Thyroid gland (tissue), 4 donors: ENCODE measurements around the gene PTPN6. TPM values are rescaled to one million over a fixed set of nuclear protein-coding genes. Genes with fewer than 3 reads are reported as not detected.

Experiments
- DNase-seq, 2 donors: peaks; one replicate each; pipeline ENCODE4 v3.0.0-alpha.2; 2019
- H3K27ac ChIP-seq, 3 donors: fragments of 200-600 bp; sonication (generic); 1 replicate in 2 of 3; 2 replicates in 1 of 3; pipeline ENCODE4 v1.5.1; 2016 to 2019; ENCODE audit warnings: mild to moderate bottlenecking in 1 of 3, moderate library complexity in 1 of 3
- H3K27me3 ChIP-seq: fragments of 200-600 bp; sonication (generic); one replicate; pipeline ENCODE4 v1.5.1; 2019
- H3K36me3 ChIP-seq, 2 donors: fragments of 200-600 bp; sonication (generic); one replicate each; pipeline ENCODE4 v1.5.1; 2016 to 2019
- H3K4me1 ChIP-seq, 2 donors: fragments of 200-600 bp; sonication (generic); one replicate each; pipeline ENCODE4 v1.5.1; 2017 to 2019
- H3K4me3 ChIP-seq, 3 donors: fragments of 200-600 bp; sonication (generic); replicated peaks in 1 of 3; 1 replicate in 2 of 3; 2 replicates in 1 of 3; pipeline ENCODE4 v1.5.1; 2016; ENCODE audit warnings: mild to moderate bottlenecking in 1 of 3
- H3K9me3 ChIP-seq: fragments of 200-600 bp; sonication (generic); one replicate; pipeline ENCODE4 v1.5.1; 2017
- CTCF ChIP-seq, 6 experiments: fragments of 200-600 bp in 3 of 6; fragments of 450-650 bp in 3 of 6; sonication (generic) in 3 of 6; IDR thresholded peaks; one replicate each; pipeline ENCODE4 v1.5.1; 2016 to 2019; ENCODE audit warnings: antibody characterized with exemption in 6 of 6, mild to moderate bottlenecking in 2 of 6, inconsistent platforms in 1 of 6, moderate library complexity in 1 of 6
- POLR2A ChIP-seq, 2 donors: fragments of 450-650 bp; IDR thresholded peaks; one replicate each; pipeline ENCODE4 v1.6.1; 2017; ENCODE audit warnings: antibody characterized with exemption in 2 of 2, mild to moderate bottlenecking in 2 of 2, moderate library complexity in 1 of 2
- WGBS, 2 donors: methylation state at CpG; one replicate each; pipeline ENCODE4 v1.1.5; 2017; 5-methylcytosine and 5-hydroxymethylcytosine counted together
- intact Hi-C: fragments of 100-400 bp; cut with DNase I; formaldehyde crosslinking; loops from one replicate; pipeline ENCODE4 v1.15.1; 2023
- total RNA-seq, 4 donors: library from RNA; depleted of rRNA; stranded (reverse); fragments of >200 nt; gene quantifications; one replicate each; pipeline ENCODE4 v1.2.3, GENCODE V29; 2016

The PTPN6 gene
- total RNA-seq, 4 donors from 2014 or later = 21.7 to 32.3 (median 31.4) TPM

DNA sequence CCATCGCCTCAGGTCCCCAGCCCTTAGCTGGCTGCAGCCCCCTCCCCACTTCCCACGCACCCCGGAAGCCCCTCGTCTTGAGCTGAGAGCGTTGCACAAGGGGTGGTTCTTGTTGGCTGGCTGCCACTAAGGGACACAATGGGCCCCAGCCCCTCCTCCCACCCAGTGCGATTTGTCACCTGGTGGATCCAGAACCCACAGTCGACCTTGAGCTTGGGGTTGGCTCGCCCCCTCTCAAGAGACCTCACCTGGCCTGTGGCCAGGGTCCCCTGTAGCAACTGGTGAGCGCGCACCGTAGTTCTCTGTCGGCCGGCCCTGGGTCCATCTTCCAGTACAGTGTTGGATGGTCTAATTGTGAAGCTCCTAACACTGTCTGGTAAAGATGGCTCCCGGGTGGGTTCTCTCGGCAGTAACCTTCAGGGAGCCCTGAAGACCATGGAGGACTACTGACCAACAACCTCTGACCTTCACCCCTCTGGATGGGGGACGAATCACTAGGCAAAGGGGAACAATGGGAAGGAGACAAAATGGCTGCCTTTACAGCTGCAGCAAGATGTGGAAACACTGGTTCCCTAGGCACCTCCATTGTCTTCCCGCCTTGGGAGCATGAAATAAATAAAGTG, 12.7 kb downstream of the PTPN6 start:
- Histone ChIP-seq H3K9me3 (no peaks in the 10 kb centered on the region), H3K27me3 (no peaks in the 10 kb centered on the region), H3K4me3 (peak overlapping the region; percentile 68 to 94 (median 83)), H3K27ac (peak overlapping the region; percentile 87 to 98 (median 97)), H3K36me3 (peaks cover 28 to 32% of the 10 kb centered on the region in 2 donors), H3K4me1 (peaks cover 35 to 54% of the 10 kb centered on the region in 2 donors)
- DNase-seq = peak; percentile 42 to 51
- no peak for TF ChIP-seq CTCF (IDR thresholded peaks at IDR 0.05)
- TF ChIP-seq POLR2A (IDR thresholded peaks at IDR 0.05) = no peak
- 33 to 42% methylated on average over 9 to 16 of the region's 17 CpGs for WGBS, 2 donors
- intact Hi-C loops = loop anchor here (2.0 to 5.0 kb wide), 2 partner anchors 17 to 53 kb away; partner anchors contain the start of gene LPCAT3

DNA sequence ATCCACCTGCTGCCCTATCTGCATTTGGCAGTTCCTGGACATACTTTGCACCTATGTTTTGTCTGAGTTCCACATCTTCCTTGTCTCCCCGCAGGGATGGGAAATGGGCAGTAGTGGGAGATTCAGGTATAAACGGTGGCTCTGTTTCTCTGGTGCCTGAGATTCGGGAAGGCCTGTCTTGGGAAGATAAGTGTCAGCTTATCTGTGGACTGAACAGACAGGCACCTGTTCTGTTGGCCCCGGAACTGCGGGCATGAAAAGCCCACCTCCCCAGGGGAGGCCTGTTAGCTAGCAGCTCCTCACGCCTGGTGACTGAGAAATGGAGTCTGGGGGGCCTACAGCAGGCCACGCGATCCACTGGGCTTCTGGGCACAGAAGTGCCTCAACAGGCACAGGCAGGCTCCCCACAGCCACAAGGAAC, 13.5 kb downstream of the PTPN6 start:
- H3K4me3 ChIP-seq = peak overlapping the region in 1 of 3 donors; percentile 68
- H3K36me3 ChIP-seq = peaks cover 28 to 32% of the 10 kb centered on the region in 2 donors
- intact Hi-C loops = loop anchor here (5.0 kb wide), 2 partner anchors 53 to 92 kb away; partner anchors contain the start of genes LPCAT3 and SPSB2
- no peak for DNase-seq
- no peaks in the 10 kb centered on the region for H3K9me3 ChIP-seq
- no peak for TF ChIP-seq CTCF (IDR thresholded peaks at IDR 0.05)
- TF ChIP-seq POLR2A (IDR thresholded peaks at IDR 0.05) = no peak
- peak overlapping the region; percentile 14 to 97 (median 79) for H3K27ac ChIP-seq
- no peaks in the 10 kb centered on the region for H3K27me3 ChIP-seq
- H3K4me1 ChIP-seq = peaks cover 43 to 58% of the 10 kb centered on the region in 2 donors
- 29 to 57% methylated on average over 5 to 7 of the region's 8 CpGs for WGBS, 2 donors

GRCh38 chr12:6965026-6965661, 14.0 kb downstream of the PTPN6 start:
- peak overlapping the region in 1 of 3 donors; percentile 68 for H3K4me3 ChIP-seq

GRCh38 chr12:6965714-6966113, 14.6 kb downstream of the PTPN6 start:
- TF ChIP-seq CTCF (IDR thresholded peaks at IDR 0.05) (no peak), POLR2A (IDR thresholded peaks at IDR 0.05) (no peak)
- intact Hi-C loops = loop anchor here (5.0 kb wide), 1 partner anchor 93 kb away; the partner anchor contains the start of gene SPSB2
- DNase-seq = no peak
- Histone ChIP-seq H3K4me1 (peaks cover 47 to 54% of the 10 kb centered on the region in 2 donors), H3K4me3 (no peak overlapping the region), H3K9me3 (no peaks in the 10 kb centered on the region), H3K27me3 (no peaks in the 10 kb centered on the region), H3K36me3 (peaks cover 28 to 32% of the 10 kb centered on the region in 2 donors), H3K27ac (no peak overlapping the region)
- 81 to 83% methylated on average over 4 of the region's 4 CpGs for WGBS, 2 donors

More at GRCh38 chr12:6965026-6965661, 14.0 kb downstream of the PTPN6 start:
- TF ChIP-seq POLR2A (IDR thresholded peaks at IDR 0.05) = no peak
- peak; percentile 77 to 88 (median 85) for TF ChIP-seq CTCF (IDR thresholded peaks at IDR 0.05)
- Histone ChIP-seq H3K27ac (peak overlapping the region; percentile 14 to 97 (median 79)), H3K27me3 (no peaks in the 10 kb centered on the region), H3K4me1 (peaks cover 47 to 54% of the 10 kb centered on the region in 2 donors), H3K36me3 (peaks cover 28 to 32% of the 10 kb centered on the region in 2 donors), H3K9me3 (no peaks in the 10 kb centered on the region)
- DNase-seq = peak; percentile 86 to 91
- intact Hi-C loops = loop anchor here (5.0 kb wide), 1 partner anchor 93 kb away; the partner anchor contains the start of gene SPSB2
- WGBS, 2 donors = 21 to 25% methylated on average over 12 of the region's 12 CpGs
